HG03039 (cell line): Measurements from ENCODE around the gene PIGN.

ENCODE experiments used
- ATAC-seq: cut with Tn5 transposase; IDR thresholded peaks from one replicate; pipeline ENCODE4 v1.9.1; 2021; ENCODE audit warnings: mild to moderate bottlenecking, moderate library complexity; ENCODE audit not compliant: unreplicated experiment

The PIGN gene

GRCh38 chr18:62186774-62187542 is at the start of gene PIGN, which contains the start of gene RELCH:
PIGN (minus strand) TSS chr18:62187056; CDS start chr18:62161353, 25,703 bp downstream.
RELCH (plus strand) TSS chr18:62187255; CDS start chr18:62187506, 251 bp downstream.
- peak; percentile 92 for ATAC-seq

- ATAC-seq = no peak
Observed at GRCh38 chr18:62236252-62236651, 49.4 kb upstream of the PIGN start.

- ATAC-seq = no peak
Observed at GRCh38 chr18:62226047-62226446, 39.2 kb upstream of the PIGN start.

- no peak for ATAC-seq
Observed at GRCh38 chr18:62224229-62224628, 37.4 kb upstream of the PIGN start.

GRCh38 chr18:62214790-62215189 is 27.9 kb upstream of the PIGN start:
- no peak for ATAC-seq

GRCh38 chr18:62211325-62211828 is 24.5 kb upstream of the PIGN start:
- ATAC-seq = no peak

GRCh38 chr18:62210138-62210537 is 23.3 kb upstream of the PIGN start:
- ATAC-seq = no peak

- ATAC-seq = no peak
Observed at GRCh38 chr18:62209046-62209445, 22.2 kb upstream of the PIGN start.

- ATAC-seq = no peak
Observed at GRCh38 chr18:62206593-62206992, 19.7 kb upstream of the PIGN start.

- no peak for ATAC-seq
Observed at GRCh38 chr18:62205824-62206223, 19.0 kb upstream of the PIGN start.

GRCh38 chr18:62201870-62202269 is 15.0 kb upstream of the PIGN start:
- no peak for ATAC-seq

GRCh38 chr18:62200121-62200914 is 13.5 kb upstream of the PIGN start:
- ATAC-seq = no peak

GRCh38 chr18:62199629-62200028 is 12.8 kb upstream of the PIGN start:
- ATAC-seq = no peak

- ATAC-seq = no peak
Observed at GRCh38 chr18:62198259-62198658, 11.4 kb upstream of the PIGN start.

GRCh38 chr18:62196980-62197379 is 10.1 kb upstream of the PIGN start:
- no peak for ATAC-seq

- ATAC-seq = no peak
Observed at GRCh38 chr18:62196079-62196478, 9.2 kb upstream of the PIGN start.

- no peak for ATAC-seq
Observed at GRCh38 chr18:62189208-62189607, 2.4 kb upstream of the PIGN start.

GRCh38 chr18:62187543-62188510 is 971 bp upstream of the PIGN start:
- no peak for ATAC-seq

GRCh38 chr18:62186499-62186773 is 420 bp downstream of the PIGN start:
- no peak for ATAC-seq

GRCh38 chr18:62183578-62184195 is 3.2 kb downstream of the PIGN start:
- ATAC-seq = no peak
